OCI-LY1 (cell line): ENCODE results near the gene RASGEF1C.

Experiments
- H2AFZ ChIP-seq: fragments of 200-600 bp; sonication (generic), shearing (Covaris generic); 2 replicates; pipeline ENCODE4 v1.6.0; 2014; ENCODE audit warnings: antibody characterized with exemption, mild to moderate bottlenecking, low read length
- H3F3A ChIP-seq: fragments of 200-600 bp; sonication (generic), shearing (Covaris generic); 2 replicates; pipeline ENCODE4 v1.6.0; 2014; ENCODE audit warnings: mild to moderate bottlenecking, antibody characterized with exemption, low read length, moderate library complexity; ENCODE audit not compliant: insufficient read depth
- H3K27ac ChIP-seq: fragments of 200-600 bp; sonication (generic); 2 replicates; pipeline ENCODE4 v1.5.1; 2014; ENCODE audit warnings: low read length, mixed run types, mild to moderate bottlenecking, low read depth; ENCODE audit not compliant: poor library complexity, severe bottlenecking
- H3K27me3 ChIP-seq: fragments of 200-600 bp; sonication (generic); 2 replicates; pipeline ENCODE4 v1.6.0; 2014; ENCODE audit warnings: antibody characterized with exemption, mild to moderate bottlenecking, low read length, moderate library complexity; ENCODE audit not compliant: insufficient read depth
- H3K36me3 ChIP-seq: fragments of 200-600 bp; sonication (generic); 2 replicates; pipeline ENCODE4 v1.6.1; 2014; ENCODE audit warnings: mild to moderate bottlenecking, antibody characterized with exemption, low read length, moderate library complexity, mixed read lengths; ENCODE audit not compliant: insufficient read depth
- H3K4me1 ChIP-seq: fragments of 200-600 bp; sonication (generic); 2 replicates; pipeline ENCODE4 v1.5.1; 2014; ENCODE audit warnings: mild to moderate bottlenecking, low read length, moderate library complexity; ENCODE audit not compliant: insufficient read depth, severe bottlenecking
- H3K4me2 ChIP-seq: fragments of 200-600 bp; sonication (generic), shearing (Covaris generic); 2 replicates; pipeline ENCODE4 v1.6.1; 2014; ENCODE audit warnings: low read length
- H3K4me3 ChIP-seq: fragments of 200-600 bp; sonication (generic); 2 replicates; pipeline ENCODE4 v1.5.1; 2014; ENCODE audit warnings: low read length, low read depth, mild to moderate bottlenecking, mixed read lengths; ENCODE audit not compliant: poor library complexity, severe bottlenecking
- H3K79me2 ChIP-seq: fragments of 200-600 bp; shearing (Covaris generic); 2 replicates; pipeline ENCODE4 v1.6.1; 2016; ENCODE audit warnings: mixed run types, low read length, mixed read lengths; ENCODE audit not compliant: insufficient read depth
- H3K9ac ChIP-seq: fragments of 200-600 bp; sonication (generic), shearing (Covaris generic); 2 replicates; pipeline ENCODE4 v1.6.1; 2014; ENCODE audit warnings: mild to moderate bottlenecking, low read length, mixed read lengths
- H3K9me2 ChIP-seq: fragments of 200-600 bp; sonication (generic), shearing (Covaris generic); 2 replicates; pipeline ENCODE4 v1.6.1; 2014; ENCODE audit warnings: low read depth, mild to moderate bottlenecking, low read length, mixed read lengths
- H3K9me3 ChIP-seq: fragments of 200-600 bp; shearing (Covaris generic); 2 replicates; pipeline ENCODE4 v1.6.1; 2014; ENCODE audit warnings: low read length, mixed read lengths
- H4K20me1 ChIP-seq: fragments of 200-600 bp; sonication (generic), shearing (Covaris generic); 2 replicates; pipeline ENCODE4 v1.6.0; 2016; ENCODE audit warnings: mild to moderate bottlenecking, low read length; ENCODE audit not compliant: insufficient read depth
- EZH2 ChIP-seq: fragments of 200-600 bp; sonication (generic), shearing (Covaris generic); IDR thresholded peaks from 2 replicates; pipeline ENCODE4 v1.8.0; 2017; ENCODE audit warnings: borderline replicate concordance, mixed run types, mild to moderate bottlenecking, antibody characterized with exemption, low read length, moderate library complexity, mixed read lengths
- TF ChIP-seq, protein P1 (sequence below): fragments of 200-600 bp; sonication (generic), shearing (Covaris generic); IDR thresholded peaks from 2 replicates; pipeline ENCODE4 v1.5.1; 2017; ENCODE audit warnings: mild to moderate bottlenecking, antibody characterized with exemption, low read length, moderate library complexity, mixed read lengths

Gene RASGEF1C

DNA sequence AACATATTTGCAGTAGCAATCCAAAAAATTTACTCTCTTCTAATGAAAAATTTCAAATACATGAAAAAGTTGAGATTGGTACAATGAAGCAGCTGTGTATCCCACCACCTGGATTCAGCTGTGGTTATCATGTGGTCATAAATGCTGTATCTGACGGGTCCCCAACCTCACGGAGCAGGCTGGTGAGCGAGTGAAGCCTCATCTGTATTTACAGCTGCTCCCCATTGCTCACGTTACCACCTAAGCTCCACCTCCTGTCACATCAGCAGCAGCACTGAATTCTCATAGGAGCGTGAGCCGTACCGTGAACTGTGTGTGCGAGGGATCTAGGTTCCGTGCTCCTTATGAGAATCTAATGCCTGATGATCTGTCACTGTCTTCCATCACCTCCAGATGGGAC is 130.7 kb downstream of the RASGEF1C start:
- Histone ChIP-seq H3K36me3 (no peaks in the 10 kb centered on the region), H3K4me1 (no peaks in the 10 kb centered on the region), H3K4me2 (no peak overlapping the region), H3K9ac (no peak overlapping the region), H3K9me2 (no peaks in the 10 kb centered on the region), H3K27ac (no peak overlapping the region), H2AFZ (no peak overlapping the region), H4K20me1 (no peaks in the 10 kb centered on the region), H3K9me3 (no peaks in the 10 kb centered on the region), H3F3A (no peaks in the 10 kb centered on the region), H3K79me2 (no peaks in the 10 kb centered on the region), H3K4me3 (no peak overlapping the region), H3K27me3 (peaks cover 11% of the 10 kb centered on the region; the same call in 1 of the 2 replicates)
- TF ChIP-seq, protein P1, sequence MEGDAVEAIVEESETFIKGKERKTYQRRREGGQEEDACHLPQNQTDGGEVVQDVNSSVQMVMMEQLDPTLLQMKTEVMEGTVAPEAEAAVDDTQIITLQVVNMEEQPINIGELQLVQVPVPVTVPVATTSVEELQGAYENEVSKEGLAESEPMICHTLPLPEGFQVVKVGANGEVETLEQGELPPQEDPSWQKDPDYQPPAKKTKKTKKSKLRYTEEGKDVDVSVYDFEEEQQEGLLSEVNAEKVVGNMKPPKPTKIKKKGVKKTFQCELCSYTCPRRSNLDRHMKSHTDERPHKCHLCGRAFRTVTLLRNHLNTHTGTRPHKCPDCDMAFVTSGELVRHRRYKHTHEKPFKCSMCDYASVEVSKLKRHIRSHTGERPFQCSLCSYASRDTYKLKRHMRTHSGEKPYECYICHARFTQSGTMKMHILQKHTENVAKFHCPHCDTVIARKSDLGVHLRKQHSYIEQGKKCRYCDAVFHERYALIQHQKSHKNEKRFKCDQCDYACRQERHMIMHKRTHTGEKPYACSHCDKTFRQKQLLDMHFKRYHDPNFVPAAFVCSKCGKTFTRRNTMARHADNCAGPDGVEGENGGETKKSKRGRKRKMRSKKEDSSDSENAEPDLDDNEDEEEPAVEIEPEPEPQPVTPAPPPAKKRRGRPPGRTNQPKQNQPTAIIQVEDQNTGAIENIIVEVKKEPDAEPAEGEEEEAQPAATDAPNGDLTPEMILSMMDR = no peak
- no peak for TF ChIP-seq EZH2

DNA sequence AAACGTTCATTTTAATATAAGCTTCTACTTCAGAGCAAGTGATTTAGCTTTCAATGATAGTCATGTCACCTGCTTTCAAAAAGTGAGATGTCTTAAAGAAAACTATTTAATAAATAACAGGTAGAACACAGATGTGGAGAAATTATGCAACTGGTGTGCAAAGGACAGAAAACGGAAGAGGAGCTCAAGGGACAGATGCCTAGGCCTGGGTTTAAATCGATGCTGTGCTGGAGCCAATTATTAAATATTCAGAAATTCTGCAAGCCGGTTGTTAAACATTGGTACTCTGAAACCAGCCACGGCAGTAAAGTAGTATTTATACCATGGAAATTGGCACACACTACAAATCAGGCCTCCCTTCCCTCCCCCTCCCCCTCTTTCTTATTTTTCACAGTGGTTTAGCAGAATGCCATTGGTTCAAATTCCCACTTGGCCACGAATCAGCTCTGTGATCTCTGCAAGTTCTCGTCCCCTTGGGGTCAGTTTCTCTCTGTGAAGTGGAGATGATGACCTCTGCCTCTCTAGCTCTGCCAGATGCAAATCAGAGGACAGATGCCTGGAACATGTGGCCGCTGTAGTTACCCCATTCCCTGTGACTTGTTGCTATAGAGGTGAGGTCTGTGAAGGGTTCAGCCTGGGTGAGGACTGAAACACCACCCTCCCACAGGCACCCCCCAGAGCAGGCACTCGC is 131.3 kb downstream of the RASGEF1C start:
- Histone ChIP-seq H3K27ac (no peak overlapping the region), H4K20me1 (no peaks in the 10 kb centered on the region), H3K27me3 (peaks cover 11% of the 10 kb centered on the region; the same call in 1 of the 2 replicates), H3K4me3 (no peak overlapping the region), H3K9ac (no peak overlapping the region), H3K9me2 (no peaks in the 10 kb centered on the region), H3K4me2 (no peak overlapping the region), H3F3A (no peaks in the 10 kb centered on the region), H2AFZ (no peak overlapping the region), H3K9me3 (no peaks in the 10 kb centered on the region), H3K4me1 (no peaks in the 10 kb centered on the region), H3K36me3 (no peaks in the 10 kb centered on the region), H3K79me2 (no peaks in the 10 kb centered on the region)
- no peak for TF ChIP-seq EZH2
- TF ChIP-seq, protein P1 = no peak

DNA sequence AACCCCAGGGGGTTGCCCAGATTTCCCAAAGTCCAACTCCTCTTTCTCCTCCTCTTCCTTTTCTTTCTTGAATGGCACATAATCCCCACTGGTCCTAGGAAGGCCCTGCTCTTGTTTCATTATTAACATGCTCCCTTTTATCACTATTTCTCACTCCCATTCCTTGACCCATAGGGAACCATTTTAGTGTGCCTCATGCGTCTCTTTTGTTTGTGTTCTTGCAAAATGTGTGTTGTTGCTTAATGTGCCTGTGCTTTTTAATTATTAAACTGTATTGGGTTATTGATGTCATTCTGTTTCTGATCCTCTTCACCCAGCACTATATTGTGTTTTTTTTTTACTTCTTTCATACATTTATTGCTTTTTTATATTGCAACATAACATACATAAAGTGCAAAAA is 133.3 kb downstream of the RASGEF1C start:
- Histone ChIP-seq H3K79me2 (no peaks in the 10 kb centered on the region), H3K4me3 (no peak overlapping the region), H3K27me3 (peaks cover 4% of the 10 kb centered on the region; the same call in 1 of the 2 replicates), H3K4me2 (no peak overlapping the region), H3K27ac (no peak overlapping the region), H3K4me1 (no peaks in the 10 kb centered on the region), H3K9me3 (no peaks in the 10 kb centered on the region), H3F3A (no peaks in the 10 kb centered on the region), H2AFZ (no peak overlapping the region), H3K36me3 (no peaks in the 10 kb centered on the region), H3K9me2 (no peaks in the 10 kb centered on the region), H3K9ac (no peak overlapping the region), H4K20me1 (no peaks in the 10 kb centered on the region)
- TF ChIP-seq, protein P1 = no peak
- no peak for TF ChIP-seq EZH2
